ENCODE results near the gene TXNDC2.

The TXNDC2 gene

GRCh38 chr18:9850309-9850708 lies 35.5 kb upstream of the TXNDC2 start:
- Histone ChIP-seq H3K9ac (ENCODE audit: low read length) (no peak overlapping the region), H4K20me1 (ENCODE audit: insufficient read depth, low read length) (no peaks in the 10 kb centered on the region), H3K27me3 (replicated peaks; ENCODE audit: insufficient read depth, low read length) (no peaks in the 10 kb centered on the region), H3K27ac (ENCODE audit: low read length) (no peak overlapping the region), H3F3A (ENCODE audit: insufficient read depth, low read length) (no peaks in the 10 kb centered on the region), H3K79me2 (ENCODE audit: low read length) (no peaks in the 10 kb centered on the region), H3K4me2 (ENCODE audit: low read depth, low read length) (no peak overlapping the region), H3K4me3 (ENCODE audit: low read length) (no peak overlapping the region), H2AFZ (ENCODE audit: low read length) (no peak overlapping the region), H3K9me2 (replicated peaks; ENCODE audit: insufficient read depth, low read length) (no peaks in the 10 kb centered on the region), H3K36me3 (replicated peaks; ENCODE audit: insufficient read depth, low read length) (no peaks in the 10 kb centered on the region), H3K4me1 (ENCODE audit: low read length) (no peaks in the 10 kb centered on the region), H3K9me3 (replicated peaks; ENCODE audit: insufficient read depth, low read length) (no peaks in the 10 kb centered on the region)
- TF ChIP-seq EZH2 (optimal IDR thresholded peaks at IDR 0.05; ENCODE audit: low read depth, low read length) (no peak), EZH2phosphoT487 (IDR thresholded peaks at IDR 0.05; ENCODE audit: low read length) (no peak)
- DNase-seq, result no peak

- Histone ChIP-seq H3K79me2 (ENCODE audit: low read length) (no peaks in the 10 kb centered on the region), H3K4me1 (ENCODE audit: low read length) (no peaks in the 10 kb centered on the region), H3K27ac (ENCODE audit: low read length) (no peak overlapping the region), H2AFZ (ENCODE audit: low read length) (no peak overlapping the region), H3K4me3 (ENCODE audit: low read length) (no peak overlapping the region), H3K4me2 (ENCODE audit: low read depth, low read length) (no peak overlapping the region), H3K36me3 (replicated peaks; ENCODE audit: insufficient read depth, low read length) (no peaks in the 10 kb centered on the region), H3K9me2 (replicated peaks; ENCODE audit: insufficient read depth, low read length) (no peaks in the 10 kb centered on the region), H3K9me3 (replicated peaks; ENCODE audit: insufficient read depth, low read length) (no peaks in the 10 kb centered on the region), H3K27me3 (replicated peaks; ENCODE audit: insufficient read depth, low read length) (no peaks in the 10 kb centered on the region), H4K20me1 (ENCODE audit: insufficient read depth, low read length) (no peaks in the 10 kb centered on the region), H3K9ac (ENCODE audit: low read length) (no peak overlapping the region), H3F3A (ENCODE audit: insufficient read depth, low read length) (no peaks in the 10 kb centered on the region)
- no peak for DNase-seq
- TF ChIP-seq CTCF (IDR thresholded peaks at IDR 0.05; ENCODE audit: low read length), result no peak
- TF ChIP-seq EZH2 (optimal IDR thresholded peaks at IDR 0.05; ENCODE audit: low read depth, low read length), result no peak
- no peak for TF ChIP-seq EZH2phosphoT487 (IDR thresholded peaks at IDR 0.05; ENCODE audit: low read length)
Measured at GRCh38 chr18:9851511-9851910, 34.3 kb upstream of the TXNDC2 start.

DNA sequence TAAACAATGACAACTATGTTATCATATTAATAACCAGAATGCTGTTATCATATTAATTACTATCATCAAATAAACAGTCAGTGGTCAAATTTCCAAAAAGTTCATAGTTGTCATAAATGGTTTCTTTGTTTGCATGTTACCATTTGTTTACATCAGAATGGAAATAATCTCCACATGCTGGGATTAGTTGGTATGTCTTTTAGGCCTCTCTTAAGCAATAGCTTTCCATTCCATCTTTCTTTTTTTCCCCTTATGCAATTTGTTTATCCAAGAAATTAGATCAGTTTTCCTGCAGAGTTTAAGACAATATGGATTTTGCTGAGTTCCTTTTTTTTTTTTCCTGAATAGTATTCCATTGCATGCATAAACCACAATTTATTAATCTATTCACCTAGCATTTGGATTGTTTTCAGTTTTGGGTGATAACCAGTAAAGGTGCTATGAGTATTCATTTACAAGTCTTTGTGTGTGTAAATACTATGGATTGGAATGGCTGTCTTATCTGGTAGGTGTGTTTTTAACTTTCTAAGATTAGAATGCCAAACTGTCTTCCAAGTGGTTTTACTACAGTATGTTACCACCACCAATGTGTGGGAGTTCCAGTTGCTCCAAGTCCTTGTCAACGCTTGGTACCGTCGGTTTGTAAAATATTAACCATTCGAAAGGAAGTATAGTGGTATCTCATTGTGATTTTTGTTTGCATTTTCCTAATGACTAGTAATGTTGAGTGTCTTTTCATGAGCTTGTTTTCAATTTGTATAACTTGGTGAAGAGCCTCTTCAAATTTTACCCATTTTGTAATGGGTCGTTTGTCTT lies 33.3 kb upstream of the TXNDC2 start:
- Histone ChIP-seq H3K4me3 (ENCODE audit: low read length) (no peak overlapping the region), H2AFZ (ENCODE audit: low read length) (no peak overlapping the region), H3K36me3 (replicated peaks; ENCODE audit: insufficient read depth, low read length) (no peaks in the 10 kb centered on the region), H3K4me2 (ENCODE audit: low read depth, low read length) (no peak overlapping the region), H3K79me2 (ENCODE audit: low read length) (no peaks in the 10 kb centered on the region), H3K9ac (ENCODE audit: low read length) (no peak overlapping the region), H3F3A (ENCODE audit: insufficient read depth, low read length) (no peaks in the 10 kb centered on the region), H3K27me3 (replicated peaks; ENCODE audit: insufficient read depth, low read length) (no peaks in the 10 kb centered on the region), H3K9me3 (replicated peaks; ENCODE audit: insufficient read depth, low read length) (no peaks in the 10 kb centered on the region), H3K9me2 (replicated peaks; ENCODE audit: insufficient read depth, low read length) (no peaks in the 10 kb centered on the region), H4K20me1 (ENCODE audit: insufficient read depth, low read length) (no peaks in the 10 kb centered on the region), H3K4me1 (ENCODE audit: low read length) (no peaks in the 10 kb centered on the region), H3K27ac (ENCODE audit: low read length) (no peak overlapping the region)
- DNase-seq, result no peak
- TF ChIP-seq EZH2 (optimal IDR thresholded peaks at IDR 0.05; ENCODE audit: low read depth, low read length), result no peak
- TF ChIP-seq EZH2phosphoT487 (IDR thresholded peaks at IDR 0.05; ENCODE audit: low read length), result no peak
- no peak for TF ChIP-seq CTCF (IDR thresholded peaks at IDR 0.05; ENCODE audit: low read length)
